Measurements from ENCODE around the gene BCL11B. TPM values are rescaled to one million over a fixed set of nuclear protein-coding genes. Genes with fewer than 3 reads are reported as not detected.

The BCL11B gene
- total RNA-seq, 1 donor from 2014 or later: 79.6 TPM

GRCh38 chr14:99242816-99243721 is 28.9 kb downstream of the BCL11B start:
- intact Hi-C loops (cut with micrococcal nuclease): no loop called here

GRCh38 chr14:99242238-99242637 is 29.8 kb downstream of the BCL11B start:
- intact Hi-C loops (cut with micrococcal nuclease): no loop called here

GRCh38 chr14:99241325-99242010 is 30.5 kb downstream of the BCL11B start:
- intact Hi-C loops (cut with micrococcal nuclease): loop anchor here (1.0 kb wide), 2 partner anchors 8 to 21 kb away; no protein-coding TSS in a partner anchor

- intact Hi-C loops (cut with micrococcal nuclease): loop anchor here (1.0 kb wide), 2 partner anchors 7 to 22 kb away; no protein-coding TSS in a partner anchor
Measured at GRCh38 chr14:99240627-99241324, 31.2 kb downstream of the BCL11B start.

GRCh38 chr14:99239661-99240092 is 32.3 kb downstream of the BCL11B start:
- intact Hi-C loops (cut with micrococcal nuclease): loop anchor here (10.0 kb wide), 1 partner anchor 825 kb away; the partner anchor contains the start of gene EVL

- intact Hi-C loops (cut with micrococcal nuclease): loop anchor here (10.0 kb wide), 1 partner anchor 827 kb away; the partner anchor contains the start of gene EVL
Measured at GRCh38 chr14:99238216-99238615, 33.8 kb downstream of the BCL11B start.

GRCh38 chr14:99237288-99237687 is 34.7 kb downstream of the BCL11B start:
- intact Hi-C loops (cut with micrococcal nuclease): loop anchor here (10.0 kb wide), 1 partner anchor 828 kb away; the partner anchor contains the start of gene EVL

GRCh38 chr14:99236386-99237138 is 35.4 kb downstream of the BCL11B start:
- intact Hi-C loops (cut with micrococcal nuclease): loop anchor here (10.0 kb wide), 1 partner anchor 828 kb away; the partner anchor contains the start of gene EVL

GRCh38 chr14:99235582-99236320 is 36.2 kb downstream of the BCL11B start:
- intact Hi-C loops (cut with micrococcal nuclease): loop anchor here (10.0 kb wide), 1 partner anchor 829 kb away; the partner anchor contains the start of gene EVL

- intact Hi-C loops (cut with micrococcal nuclease): loop anchor here (5.0 to 10.0 kb wide), 2 partner anchors 32 to 830 kb away; partner anchors contain the start of gene EVL
Measured at GRCh38 chr14:99234961-99235571, 36.9 kb downstream of the BCL11B start.

- intact Hi-C loops (cut with micrococcal nuclease): loop anchor here (5.0 to 10.0 kb wide), 2 partner anchors 33 to 830 kb away; partner anchors contain the start of gene EVL
Measured at GRCh38 chr14:99234355-99234754, 37.6 kb downstream of the BCL11B start.

- intact Hi-C loops (cut with micrococcal nuclease): loop anchor here (1.0 to 10.0 kb wide), 3 partner anchors 8 to 831 kb away; partner anchors contain the start of gene EVL
Measured at GRCh38 chr14:99233222-99234035, 38.6 kb downstream of the BCL11B start.

- intact Hi-C loops (cut with micrococcal nuclease): loop anchor here (1.0 to 10.0 kb wide), 3 partner anchors 9 to 832 kb away; partner anchors contain the start of gene EVL
Measured at GRCh38 chr14:99232714-99233214, 39.2 kb downstream of the BCL11B start.

GRCh38 chr14:99231850-99232713 is 39.9 kb downstream of the BCL11B start:
- intact Hi-C loops (cut with micrococcal nuclease): loop anchor here (2.0 to 10.0 kb wide), 4 partner anchors 17 to 833 kb away; partner anchors contain the start of gene EVL

- intact Hi-C loops (cut with micrococcal nuclease): loop anchor here (2.0 to 10.0 kb wide), 4 partner anchors 17 to 833 kb away; partner anchors contain the start of gene EVL
Measured at GRCh38 chr14:99231161-99231849, 40.7 kb downstream of the BCL11B start.

Measured in T-helper 2 cell treated with Interferon-gamma antibody and Interleukin-4, amounts not matched to agents 100 ng/mL and 5 ng/mL, for 36 hours (primary cell).